GM23248 (cell line): ENCODE measurements around the gene SLC48A1. TPM values are rescaled to one million over a fixed set of nuclear protein-coding genes. Genes with fewer than 3 reads are reported as not detected.

Experiments
- DNase-seq: peaks from one replicate; pipeline ENCODE4 v3.0.0-alpha.2; 2015
- H2AFZ ChIP-seq: fragments of 200-600 bp; sonication (generic); 2 replicates; pipeline ENCODE4 v1.6.1; 2016; ENCODE audit warnings: antibody characterized with exemption
- H3F3A ChIP-seq: fragments of 200-600 bp; sonication (generic); 2 replicates; pipeline ENCODE4 v1.6.1; 2016; ENCODE audit warnings: mild to moderate bottlenecking, antibody characterized with exemption, mixed run types; ENCODE audit not compliant: insufficient read depth
- H3K27ac ChIP-seq: fragments of 200-600 bp; sonication (generic); 2 replicates; pipeline ENCODE4 v1.5.1; 2016; ENCODE audit warnings: mild to moderate bottlenecking
- H3K27me3 ChIP-seq: fragments of 200-600 bp; sonication (generic); replicated peaks from 2 replicates; pipeline ENCODE4 v1.6.1; 2016; ENCODE audit warnings: mild to moderate bottlenecking; ENCODE audit not compliant: insufficient read depth
- H3K36me3 ChIP-seq: fragments of 200-600 bp; sonication (generic); 2 replicates; pipeline ENCODE4 v1.6.1; 2016; ENCODE audit warnings: low read depth, mild to moderate bottlenecking
- H3K4me1 ChIP-seq: fragments of 200-600 bp; sonication (generic); 2 replicates; pipeline ENCODE4 v1.6.1; 2016; ENCODE audit warnings: mild to moderate bottlenecking; ENCODE audit not compliant: insufficient read depth
- H3K4me2 ChIP-seq: fragments of 200-600 bp; sonication (generic); one replicate; pipeline ENCODE4 v1.6.1; 2016; ENCODE audit warnings: mild to moderate bottlenecking; ENCODE audit not compliant: unreplicated experiment
- H3K4me3 ChIP-seq: fragments of 200-600 bp; sonication (generic); 2 replicates; pipeline ENCODE4 v1.5.1; 2016; ENCODE audit warnings: mild to moderate bottlenecking
- H3K79me2 ChIP-seq: fragments of 200-600 bp; sonication (generic); 2 replicates; pipeline ENCODE4 v1.6.1; 2016; ENCODE audit warnings: mild to moderate bottlenecking; ENCODE audit not compliant: insufficient read depth
- H3K9ac ChIP-seq: fragments of 200-600 bp; sonication (generic); 2 replicates; pipeline ENCODE4 v1.6.1; 2016; ENCODE audit warnings: mild to moderate bottlenecking
- H3K9me2 ChIP-seq: fragments of 200-600 bp; sonication (generic); 2 replicates; pipeline ENCODE4 v1.6.1; 2016; ENCODE audit warnings: mixed run types, mild to moderate bottlenecking, moderate library complexity; ENCODE audit not compliant: insufficient read depth
- H3K9me3 ChIP-seq: fragments of 200-600 bp; sonication (generic); one replicate; pipeline ENCODE4 v1.6.1; 2017; ENCODE audit warnings: low read depth
- H4K20me1 ChIP-seq: fragments of 200-600 bp; sonication (generic); 2 replicates; pipeline ENCODE4 v1.6.0; 2016; ENCODE audit not compliant: insufficient read depth
- EZH2 ChIP-seq: fragments of 200-600 bp; sonication (generic); IDR thresholded peaks from 2 replicates; pipeline ENCODE4 v1.6.1; 2018; ENCODE audit warnings: antibody characterized with exemption, mild to moderate bottlenecking; ENCODE audit not compliant: insufficient read depth, poor library complexity, severe bottlenecking
- EZH2phosphoT487 ChIP-seq: fragments of 200-600 bp; sonication (generic); IDR thresholded peaks from 2 replicates; pipeline ENCODE4 v1.6.1; 2018; ENCODE audit warnings: antibody characterized with exemption, moderate library complexity, mild to moderate bottlenecking, low read depth; ENCODE audit not compliant: insufficient read depth
- WGBS, 2 experiments: methylation state at CpG; one replicate each; pipeline ENCODE4 v1.1.6; 2015 to 2017; ENCODE audit warnings: low lambda C conversion rate in 2 of 2, low coverage in 1 of 2; ENCODE audit errors: missing lambda C conversion rate in 2 of 2; 5-methylcytosine and 5-hydroxymethylcytosine counted together
- in situ Hi-C: fragments of 300-500 bp; cut with MboI; formaldehyde crosslinking; loops from 2 replicates; pipeline ENCODE4 v1.15.0; 2020
- polyA plus RNA-seq: library from polyadenylated mRNA; unstranded; fragments of >200 nt; fragmentation: Nextera tagmentation; extraction: Ambion mirVana; gene quantifications from 2 replicates; pipeline ENCODE4 v1.2.1, GENCODE V29; 2016
- total RNA-seq: library from RNA; depleted of rRNA; stranded (reverse); fragments of >200 nt; shearing (Covaris generic); gene quantifications from 2 replicates; pipeline ENCODE4 v1.2.3, GENCODE V29; 2014

SLC48A1 gene
- total and polyA plus RNA-seq, 2 experiments from 2014 or later: 16.4 to 21.8 TPM

- no peaks in the 10 kb centered on the region for H4K20me1 ChIP-seq
- no peaks in the 10 kb centered on the region for H3K9me3 ChIP-seq
- no peaks in the 10 kb centered on the region for H3K4me1 ChIP-seq
- H3K4me3 ChIP-seq: no peak overlapping the region
- H3K4me2 ChIP-seq: no peak overlapping the region
- in situ Hi-C loops: loop anchor here (10.0 kb wide), 1 partner anchor 47 kb away; no protein-coding TSS in a partner anchor
- WGBS, 2 experiments: 86 to 88% methylated on average over 12 to 14 of the region's 14 CpGs
- DNase-seq: no peak
- no peaks in the 10 kb centered on the region for H3K27me3 ChIP-seq
- TF ChIP-seq EZH2phosphoT487 (no peak), EZH2 (no peak)
- H3F3A ChIP-seq: peaks cover 34% of the 10 kb centered on the region
- H3K79me2 ChIP-seq: peaks cover 30% of the 10 kb centered on the region; the same call in 1 of the 2 replicates
- no peaks in the 10 kb centered on the region for H3K9me2 ChIP-seq
- no peak overlapping the region for H3K9ac ChIP-seq
- H2AFZ ChIP-seq: no peak overlapping the region
- H3K27ac ChIP-seq: no peak overlapping the region
- H3K36me3 ChIP-seq: peaks cover 80% of the 10 kb centered on the region
Measured at GRCh38 chr12:47787596-47788319, 14.7 kb downstream of the SLC48A1 start.

GRCh38 chr12:47789141-47789540 is 16.1 kb downstream of the SLC48A1 start:
- Histone ChIP-seq H3K9ac (no peak overlapping the region), H3K27me3 (no peaks in the 10 kb centered on the region), H3K27ac (no peak overlapping the region), H3K4me1 (no peaks in the 10 kb centered on the region), H3K9me3 (no peaks in the 10 kb centered on the region), H3F3A (peaks cover 28% of the 10 kb centered on the region), H3K36me3 (peaks cover 78% of the 10 kb centered on the region), H3K9me2 (no peaks in the 10 kb centered on the region), H4K20me1 (no peaks in the 10 kb centered on the region), H3K79me2 (peaks cover 40% of the 10 kb centered on the region), H2AFZ (no peak overlapping the region), H3K4me2 (no peak overlapping the region), H3K4me3 (no peak overlapping the region)
- in situ Hi-C loops: loop anchor here (10.0 kb wide), 1 partner anchor 46 kb away; no protein-coding TSS in a partner anchor
- TF ChIP-seq EZH2phosphoT487: no peak
- TF ChIP-seq EZH2: no peak
- WGBS, 2 experiments: 78 to 81% methylated on average over 4 to 5 of the region's 5 CpGs
- no peak for DNase-seq

DNA sequence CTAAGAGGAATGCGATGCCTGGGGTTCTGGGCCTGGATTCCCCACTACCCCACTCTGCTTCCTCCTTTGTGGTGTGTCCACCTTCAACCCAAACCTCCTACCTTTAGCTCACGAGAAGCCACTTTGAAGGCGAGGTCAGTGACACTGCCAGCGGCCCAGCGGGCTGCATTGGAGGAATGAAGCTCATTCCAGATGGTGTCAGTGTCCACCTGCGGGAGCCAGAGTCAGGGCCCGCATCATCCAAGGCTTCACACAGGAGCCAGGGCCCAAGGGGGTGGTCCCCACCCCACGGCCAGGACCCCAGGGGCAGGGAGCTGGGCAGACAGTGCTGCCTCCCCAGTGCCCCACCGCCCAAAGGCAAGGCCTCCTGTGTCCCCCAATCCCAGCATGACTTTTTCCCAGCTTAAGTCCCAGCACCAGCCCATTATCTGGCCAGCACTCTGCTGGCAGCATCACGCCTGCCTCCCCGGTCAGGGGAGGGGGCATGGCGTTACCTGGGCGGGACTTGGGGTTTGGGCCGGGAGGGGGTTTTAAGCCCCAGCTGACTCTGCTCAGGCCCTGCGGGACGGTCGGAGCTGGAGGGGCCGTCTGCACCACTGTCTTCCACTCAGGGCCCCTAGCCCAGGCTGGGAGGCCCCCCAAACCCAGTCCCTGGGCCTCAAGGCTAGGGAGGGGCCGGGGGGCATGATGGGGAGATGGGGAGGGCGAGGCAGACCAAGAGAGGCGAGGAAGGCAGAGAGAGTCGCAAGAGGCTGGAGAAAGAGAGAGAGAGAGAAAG is 16.9 kb downstream of the SLC48A1 start:
- in situ Hi-C loops: loop anchor here (10.0 kb wide), 1 partner anchor 45 kb away; no protein-coding TSS in a partner anchor
- H3K9me2 ChIP-seq: no peaks in the 10 kb centered on the region

GRCh38 chr12:47790676-47791350 is 17.8 kb downstream of the SLC48A1 start:
- in situ Hi-C loops: no loop called here
- no peaks in the 10 kb centered on the region for H4K20me1 ChIP-seq
- H3K79me2 ChIP-seq: peaks cover 51% of the 10 kb centered on the region
- H3K9me3 ChIP-seq: no peaks in the 10 kb centered on the region
- H3K27me3 ChIP-seq: no peaks in the 10 kb centered on the region
- WGBS, 2 experiments: 92 to 94% methylated on average over 20 of the region's 20 CpGs
- no peak overlapping the region for H3K9ac ChIP-seq
- no peak overlapping the region for H3K4me3 ChIP-seq
- H2AFZ ChIP-seq: no peak overlapping the region
- peaks cover 71% of the 10 kb centered on the region for H3K36me3 ChIP-seq
- no peaks in the 10 kb centered on the region for H3K4me1 ChIP-seq
- peaks cover 14% of the 10 kb centered on the region for H3F3A ChIP-seq
- DNase-seq: no peak
- no peak overlapping the region for H3K27ac ChIP-seq
- no peaks in the 10 kb centered on the region for H3K9me2 ChIP-seq
- TF ChIP-seq EZH2phosphoT487: no peak
- no peak for TF ChIP-seq EZH2
- H3K4me2 ChIP-seq: no peak overlapping the region

More for the DNA sequence above, 16.9 kb downstream of the SLC48A1 start:
- no peak for TF ChIP-seq EZH2
- no peak for TF ChIP-seq EZH2phosphoT487
- Histone ChIP-seq H3K4me1 (no peaks in the 10 kb centered on the region), H3K9ac (no peak overlapping the region), H3K4me3 (no peak overlapping the region), H3K79me2 (peaks cover 48% of the 10 kb centered on the region), H3K27me3 (no peaks in the 10 kb centered on the region), H3K36me3 (peaks cover 73% of the 10 kb centered on the region), H3K9me3 (no peaks in the 10 kb centered on the region), H4K20me1 (no peaks in the 10 kb centered on the region), H3K4me2 (no peak overlapping the region), H3F3A (peaks cover 23% of the 10 kb centered on the region), H3K27ac (no peak overlapping the region), H2AFZ (no peak overlapping the region)
- WGBS, 2 experiments: 88 to 91% methylated on average over 18 to 22 of the region's 22 CpGs
- no peak for DNase-seq
